Activated CD4-positive, alpha-beta T cell treated with anti-CD3 and anti-CD28 coated beads, Interleukin-2, amount 10 ng/mL, durations not matched to agents 7 days and 5 days (primary cell): Measurements from ENCODE around the gene CEACAM1. TPM values are rescaled to one million over a fixed set of nuclear protein-coding genes. Genes with fewer than 3 reads are reported as not detected.

Experiments used
- CTCF ChIA-PET: fragments of 350-600 bp; sonication (Branson Sonifier 250); formaldehyde crosslinking; loops from one replicate; lab custom pipeline; 2021; ENCODE audit warnings: antibody characterized with exemption; lab: Charles Lee
- POLR2A ChIA-PET: fragments of 350-600 bp; sonication (Branson Sonifier 250); formaldehyde crosslinking; loops from one replicate; lab custom pipeline; 2021; ENCODE audit warnings: antibody characterized with exemption; lab: Charles Lee
- DNase-seq: peaks from one replicate; pipeline ENCODE4 v3.0.0-alpha.2; 2020
- H3K27ac Mint-ChIP-seq: one replicate; pipeline ENCODE4 v1.8.0; 2021; ENCODE audit warnings: mild to moderate bottlenecking, moderate library complexity, mixed read lengths
- H3K27me3 Mint-ChIP-seq: one replicate; pipeline ENCODE4 v1.8.0; 2021; ENCODE audit warnings: mixed read lengths
- H3K36me3 Mint-ChIP-seq: one replicate; pipeline ENCODE4 v1.8.0; 2021; ENCODE audit warnings: low read depth, mixed read lengths
- H3K4me1 Mint-ChIP-seq: one replicate; pipeline ENCODE4 v1.8.0; 2021; ENCODE audit warnings: mixed read lengths
- H3K4me3 Mint-ChIP-seq: one replicate; pipeline ENCODE4 v1.8.0; 2021; ENCODE audit warnings: mild to moderate bottlenecking, moderate library complexity, mixed read lengths
- H3K9me3 Mint-ChIP-seq: one replicate; pipeline ENCODE4 v1.8.0; 2021; ENCODE audit warnings: mixed read lengths
- total RNA-seq, 2 experiments: library from RNA; stranded (reverse); gene quantifications; one replicate each; pipeline ENCODE4 v1.2.3, GENCODE V29; 2021

Gene CEACAM1
- total RNA-seq, 2 experiments from 2014 or later, result 21.0 to 22.2 TPM

DNA sequence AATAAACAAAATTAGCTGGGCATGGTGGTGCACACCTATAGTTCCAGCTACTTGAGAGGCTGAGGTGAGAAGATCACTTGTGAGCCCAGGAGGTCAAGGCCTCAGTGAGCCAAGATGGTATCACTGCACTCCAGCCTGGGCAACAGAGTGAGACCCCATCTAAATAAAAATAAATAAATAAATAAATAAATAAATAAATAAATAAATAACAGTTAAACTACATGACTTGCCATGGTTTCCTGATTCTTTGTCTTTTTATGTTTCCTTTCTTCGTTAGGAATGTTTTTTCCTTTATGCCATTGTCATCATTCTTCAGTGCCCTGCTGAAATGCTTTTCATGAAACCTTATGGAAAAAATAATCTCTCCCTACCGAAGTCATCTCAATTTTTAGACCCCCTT lies 50.3 kb downstream of the CEACAM1 start:
- Mint-ChIP-seq H3K4me1 (peaks cover 22% of the 10 kb centered on the region), H3K36me3 (peaks cover 2% of the 10 kb centered on the region), H3K4me3 (no peak overlapping the region), H3K27ac (no peak overlapping the region), H3K9me3 (peaks cover 3% of the 10 kb centered on the region), H3K27me3 (peaks cover 2% of the 10 kb centered on the region)
- CTCF ChIA-PET, result no interaction called here
- POLR2A ChIA-PET, result no interaction called here
- no peak for DNase-seq

DNA sequence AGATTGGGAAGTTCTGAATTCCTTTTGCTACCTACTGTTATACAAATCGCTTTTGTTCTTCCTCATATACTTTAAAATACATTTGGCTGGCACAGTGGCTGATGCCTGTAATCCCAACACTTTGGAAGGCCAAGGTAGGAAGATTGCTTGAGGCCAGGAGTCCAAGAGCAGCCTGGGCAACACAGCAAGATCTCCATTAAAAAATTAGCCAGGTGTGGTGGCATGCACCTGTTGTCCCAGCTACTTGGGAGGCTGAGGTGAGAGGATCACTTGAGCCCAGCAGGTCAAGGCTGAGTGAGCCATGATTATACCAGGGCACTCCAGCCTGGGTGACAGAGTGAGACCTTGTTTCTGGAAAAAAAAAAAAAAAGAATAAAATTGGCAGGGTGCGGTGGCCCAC lies 51.2 kb downstream of the CEACAM1 start:
- Mint-ChIP-seq H3K27ac (no peak overlapping the region), H3K4me3 (no peak overlapping the region), H3K4me1 (peaks cover 22% of the 10 kb centered on the region), H3K36me3 (peaks cover 2% of the 10 kb centered on the region), H3K27me3 (peaks cover 2% of the 10 kb centered on the region), H3K9me3 (peaks cover 3% of the 10 kb centered on the region)
- POLR2A ChIA-PET, result no interaction called here
- CTCF ChIA-PET, result no interaction called here
- DNase-seq, result no peak

DNA sequence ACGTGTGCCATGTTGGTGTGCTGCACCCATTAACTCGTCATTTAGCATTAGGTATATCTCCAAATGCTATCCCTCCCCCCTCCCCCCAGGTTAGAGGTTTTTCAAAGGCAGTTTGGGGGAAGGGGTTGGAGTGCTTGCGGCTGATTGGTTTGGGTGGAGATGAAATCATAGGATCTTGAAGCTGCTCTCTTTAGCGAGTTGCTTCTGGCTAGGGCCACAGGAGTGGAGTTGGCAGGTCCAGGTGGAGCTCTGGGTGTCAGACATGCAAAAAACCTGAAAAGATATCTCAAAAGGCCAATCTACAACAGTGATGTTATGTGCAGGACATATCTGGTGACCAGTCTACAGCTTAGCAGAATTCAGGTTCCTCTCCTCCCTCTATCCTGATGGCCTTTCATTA lies 52.9 kb downstream of the CEACAM1 start:
- H3K4me1 Mint-ChIP-seq, result peaks cover 12% of the 10 kb centered on the region
- no peak overlapping the region for H3K27ac Mint-ChIP-seq
- CTCF ChIA-PET, result interaction anchor here (1.1 to 2.5 kb wide), 3 partner anchors 11 to 54 kb away, joined by 3 to 6 read pairs (median 3); no protein-coding TSS in a partner anchor
- POLR2A ChIA-PET, result no interaction called here
- peaks cover 2% of the 10 kb centered on the region for H3K36me3 Mint-ChIP-seq
- peaks cover 2% of the 10 kb centered on the region for H3K27me3 Mint-ChIP-seq
- no peak for DNase-seq
- H3K9me3 Mint-ChIP-seq, result peaks cover 3% of the 10 kb centered on the region
- H3K4me3 Mint-ChIP-seq, result no peak overlapping the region

DNA sequence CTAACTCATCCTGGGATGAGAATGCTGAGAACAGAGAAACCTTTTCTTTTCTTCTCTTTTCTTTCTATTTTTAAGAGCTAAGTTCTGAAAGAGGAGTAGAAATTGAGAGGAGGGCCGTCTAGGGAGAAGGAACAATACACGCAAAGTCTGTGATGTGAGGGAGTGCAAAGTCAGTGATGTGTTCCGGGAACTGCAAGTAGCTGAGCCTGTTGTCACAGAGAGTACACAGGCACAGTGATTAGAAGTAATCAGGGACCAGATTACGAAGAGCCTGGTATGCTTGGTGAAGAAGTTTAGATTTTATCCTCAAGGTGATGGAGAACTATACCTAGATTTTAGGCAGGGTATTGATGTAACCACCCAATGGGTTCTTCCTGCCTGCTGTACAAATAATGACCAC lies 53.5 kb downstream of the CEACAM1 start:
- Mint-ChIP-seq H3K27ac (no peak overlapping the region), H3K4me1 (peaks cover 11% of the 10 kb centered on the region), H3K36me3 (peaks cover 2% of the 10 kb centered on the region), H3K4me3 (no peak overlapping the region), H3K9me3 (peaks cover 3% of the 10 kb centered on the region), H3K27me3 (peaks cover 2% of the 10 kb centered on the region)
- no peak for DNase-seq
- CTCF ChIA-PET, result interaction anchor here (1.1 to 2.5 kb wide), 3 partner anchors 11 to 55 kb away, joined by 3 to 6 read pairs (median 3); no protein-coding TSS in a partner anchor
- POLR2A ChIA-PET, result no interaction called here

DNA sequence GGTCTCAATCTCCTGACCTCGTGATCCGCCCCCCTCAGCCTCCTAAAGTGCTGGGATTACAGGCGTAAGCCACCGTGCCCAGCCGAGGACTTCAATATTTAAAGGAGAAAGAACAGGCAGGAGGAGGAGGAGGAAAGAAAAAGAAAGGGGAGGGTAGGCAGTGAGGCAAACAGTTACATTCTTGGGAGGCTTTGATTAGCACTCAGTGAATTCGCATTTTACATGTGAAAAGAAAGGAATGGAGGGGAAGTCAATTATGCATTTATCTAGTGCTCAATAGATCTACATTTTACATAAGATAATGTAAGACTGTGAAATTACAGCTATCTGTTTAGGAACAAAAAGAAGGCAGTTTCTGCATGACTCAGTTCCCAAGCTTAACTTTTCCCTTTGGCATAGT lies 54.6 kb downstream of the CEACAM1 start:
- no peak overlapping the region for H3K27ac Mint-ChIP-seq
- H3K4me3 Mint-ChIP-seq, result no peak overlapping the region
- H3K36me3 Mint-ChIP-seq, result no peaks in the 10 kb centered on the region
- peaks cover 2% of the 10 kb centered on the region for H3K27me3 Mint-ChIP-seq
- ChIA-PET CTCF (interaction anchor here (1.0 to 2.5 kb wide), 2 partner anchors 23 to 29 kb away, joined by 3 to 6 read pairs; no protein-coding TSS in a partner anchor), POLR2A (no interaction called here)
- DNase-seq, result no peak
- H3K9me3 Mint-ChIP-seq, result peaks cover 3% of the 10 kb centered on the region
- H3K4me1 Mint-ChIP-seq, result peaks cover 4% of the 10 kb centered on the region

DNA sequence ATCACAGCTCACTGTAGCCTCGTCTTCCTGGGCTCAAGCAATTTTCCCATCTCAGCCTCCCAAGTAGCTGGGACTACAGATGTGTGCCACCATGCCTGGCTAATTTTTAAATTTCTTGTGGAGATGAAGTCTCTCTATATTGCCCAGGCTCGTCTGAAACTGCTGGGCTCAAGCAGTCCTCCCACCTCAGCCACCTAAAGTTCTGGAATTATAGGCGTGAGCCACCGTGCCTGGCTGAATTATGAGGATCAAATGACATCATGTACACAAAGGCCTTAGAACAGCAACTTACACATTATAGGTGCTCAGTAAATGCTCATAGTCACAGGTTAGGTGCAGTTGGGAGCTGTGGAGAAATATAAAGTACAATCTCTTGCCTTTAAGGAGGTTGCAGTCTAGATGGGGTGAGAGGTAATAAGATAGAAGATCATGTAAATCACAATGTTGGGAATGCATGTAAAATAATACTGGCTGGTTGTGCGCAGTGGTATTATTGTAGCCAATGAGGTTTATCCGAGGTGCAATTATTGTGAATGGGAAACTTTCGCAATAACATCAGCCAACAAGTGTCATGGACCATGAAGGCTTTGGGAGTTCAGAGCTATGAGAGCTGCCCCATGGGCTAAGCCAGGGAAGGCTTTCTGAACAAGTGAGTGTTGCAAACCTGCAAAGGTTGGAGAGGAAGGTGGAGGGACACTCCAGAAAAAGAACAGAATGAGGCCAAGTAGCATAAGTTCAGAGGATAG lies 55.7 kb downstream of the CEACAM1 start:
- CTCF ChIA-PET, result interaction anchor here (1.0 kb wide), 1 partner anchor 30 kb away, joined by 3 read pairs; no protein-coding TSS in a partner anchor
- Mint-ChIP-seq H3K27ac (no peak overlapping the region), H3K27me3 (peaks cover 4% of the 10 kb centered on the region), H3K36me3 (no peaks in the 10 kb centered on the region), H3K4me1 (peaks cover 10% of the 10 kb centered on the region), H3K4me3 (no peak overlapping the region), H3K9me3 (no peaks in the 10 kb centered on the region)
- DNase-seq, result no peak
- POLR2A ChIA-PET, result no interaction called here

DNA sequence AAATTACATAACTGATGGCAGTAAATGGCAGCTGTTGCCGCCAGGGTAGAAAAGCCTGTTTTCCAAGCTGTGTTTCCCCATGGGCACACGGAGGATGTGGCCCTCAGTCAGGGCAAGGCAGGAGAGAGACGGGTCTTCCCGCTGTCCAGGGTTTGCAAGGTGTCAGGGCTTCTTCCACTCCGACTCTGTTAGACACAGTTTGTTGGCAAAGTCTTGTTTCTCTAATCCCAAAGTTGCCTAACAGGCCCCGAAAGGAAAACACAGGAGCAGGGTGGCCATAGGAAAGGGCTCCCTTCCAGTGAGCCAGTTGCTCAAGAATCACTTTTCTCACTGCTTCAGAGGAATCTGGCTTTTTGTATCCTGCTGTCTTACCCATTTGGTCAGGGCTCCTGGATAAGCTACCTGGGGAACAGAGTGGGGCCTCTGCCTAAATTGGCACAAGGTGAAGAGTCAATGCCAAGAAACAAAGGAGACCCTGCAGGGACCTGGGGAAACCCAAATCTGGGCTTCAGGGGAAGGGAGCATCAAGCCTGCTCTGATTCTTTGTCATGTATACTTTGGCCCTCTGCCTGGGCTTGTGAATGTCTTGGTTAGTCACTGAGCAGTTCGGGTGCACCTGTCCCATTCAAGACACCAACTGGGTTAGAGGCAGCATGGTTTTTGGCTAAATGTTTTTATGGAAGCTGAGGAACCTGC lies 56.6 kb downstream of the CEACAM1 start:
- Mint-ChIP-seq H3K27me3 (peaks cover 4% of the 10 kb centered on the region), H3K4me3 (no peak overlapping the region), H3K9me3 (no peaks in the 10 kb centered on the region), H3K27ac (no peak overlapping the region), H3K36me3 (no peaks in the 10 kb centered on the region), H3K4me1 (peaks cover 19% of the 10 kb centered on the region)
- no peak for DNase-seq
- ChIA-PET CTCF (interaction anchor here (1.3 to 1.8 kb wide), 2 partner anchors 12 to 22 kb away, joined by 4 to 7 read pairs; no protein-coding TSS in a partner anchor), POLR2A (no interaction called here)

DNA sequence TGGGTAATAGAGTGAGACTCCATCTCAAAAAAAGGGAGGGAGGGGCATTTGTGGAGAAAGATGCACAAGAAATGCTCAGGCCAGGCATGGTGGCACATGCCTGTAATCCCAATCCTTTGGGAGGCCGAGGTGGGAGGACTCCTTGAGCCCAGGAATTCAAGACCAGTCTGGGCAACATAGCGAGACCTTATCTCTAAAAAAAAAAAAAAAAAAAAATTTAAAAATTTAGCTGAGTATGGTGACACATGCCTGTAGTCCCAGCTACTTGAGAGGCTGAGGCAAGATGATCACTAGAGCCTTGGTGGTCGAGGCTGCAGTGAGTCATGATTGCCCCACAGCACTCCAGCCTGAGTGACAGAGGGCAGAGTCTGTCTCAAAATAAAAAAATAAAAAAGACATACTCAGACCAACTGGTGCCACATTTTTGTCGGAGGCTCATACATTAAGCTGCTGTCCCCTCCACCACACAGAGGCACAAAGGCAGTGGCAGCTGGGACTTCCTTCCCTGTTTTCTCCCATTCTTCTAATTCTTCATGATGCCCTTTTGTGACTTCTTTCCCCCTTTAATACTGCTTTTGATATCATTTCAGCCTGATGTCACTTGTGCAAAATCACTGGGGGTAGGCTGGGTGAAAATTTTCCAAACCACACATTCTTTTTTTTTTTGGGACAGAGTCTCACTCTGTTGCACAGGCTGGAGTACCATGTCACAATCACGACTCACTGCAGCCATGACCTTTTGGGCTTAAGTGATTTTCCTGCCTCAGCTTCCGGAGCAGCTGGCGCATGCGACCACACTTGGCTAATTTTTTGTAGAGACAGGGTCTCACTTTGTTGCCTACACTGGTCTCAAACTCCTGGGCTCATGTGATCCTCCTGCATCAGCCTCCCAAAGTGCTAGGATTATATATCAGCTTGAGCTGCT lies 58.7 kb downstream of the CEACAM1 start:
- no peaks in the 10 kb centered on the region for H3K9me3 Mint-ChIP-seq
- POLR2A ChIA-PET, result no interaction called here
- peaks cover 25% of the 10 kb centered on the region for H3K4me1 Mint-ChIP-seq
- CTCF ChIA-PET, result interaction anchor here (0.6 to 1.9 kb wide), 9 partner anchors 15 to 1124 kb away, joined by 3 to 7 read pairs (median 3); no protein-coding TSS in a partner anchor
- H3K27me3 Mint-ChIP-seq, result peaks cover 1% of the 10 kb centered on the region
- no peaks in the 10 kb centered on the region for H3K36me3 Mint-ChIP-seq
- H3K27ac Mint-ChIP-seq, result no peak overlapping the region
- no peak overlapping the region for H3K4me3 Mint-ChIP-seq
- no peak for DNase-seq

DNA sequence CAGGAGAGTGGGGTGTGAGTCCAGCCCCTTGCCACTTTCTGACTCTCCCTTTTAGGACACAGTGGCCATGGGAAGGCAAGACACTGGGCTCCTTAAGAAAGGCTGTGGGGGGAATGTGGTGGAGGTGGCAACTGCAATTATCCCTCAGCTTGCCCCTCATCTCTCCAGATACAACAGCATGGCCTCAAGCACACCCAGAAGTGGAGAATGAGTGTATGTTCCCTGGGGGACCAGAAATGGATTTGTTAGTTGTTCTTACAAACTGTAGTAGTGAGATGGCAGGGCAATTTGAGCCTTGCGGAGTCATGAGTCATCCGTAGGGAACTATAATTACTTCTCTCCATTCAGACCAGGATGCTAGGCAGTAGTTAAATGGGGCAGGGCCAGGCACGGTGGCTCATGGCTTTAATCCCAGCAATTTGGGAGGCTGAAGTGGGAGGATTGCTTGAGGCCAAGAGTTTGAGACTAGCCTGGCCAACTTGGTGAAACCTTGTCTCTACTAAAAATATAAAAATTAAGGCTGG lies 59.9 kb downstream of the CEACAM1 start:
- DNase-seq, result no peak
- Mint-ChIP-seq H3K36me3 (no peaks in the 10 kb centered on the region), H3K27ac (no peak overlapping the region), H3K9me3 (no peaks in the 10 kb centered on the region), H3K4me3 (no peak overlapping the region), H3K27me3 (peaks cover 1% of the 10 kb centered on the region), H3K4me1 (peaks cover 25% of the 10 kb centered on the region)
- ChIA-PET POLR2A (no interaction called here), CTCF (interaction anchor here (0.7 to 2.5 kb wide), 4 partner anchors 18 to 60 kb away, joined by 3 to 12 read pairs (median 4); partner anchors contain the start of gene CEACAM1)

DNA sequence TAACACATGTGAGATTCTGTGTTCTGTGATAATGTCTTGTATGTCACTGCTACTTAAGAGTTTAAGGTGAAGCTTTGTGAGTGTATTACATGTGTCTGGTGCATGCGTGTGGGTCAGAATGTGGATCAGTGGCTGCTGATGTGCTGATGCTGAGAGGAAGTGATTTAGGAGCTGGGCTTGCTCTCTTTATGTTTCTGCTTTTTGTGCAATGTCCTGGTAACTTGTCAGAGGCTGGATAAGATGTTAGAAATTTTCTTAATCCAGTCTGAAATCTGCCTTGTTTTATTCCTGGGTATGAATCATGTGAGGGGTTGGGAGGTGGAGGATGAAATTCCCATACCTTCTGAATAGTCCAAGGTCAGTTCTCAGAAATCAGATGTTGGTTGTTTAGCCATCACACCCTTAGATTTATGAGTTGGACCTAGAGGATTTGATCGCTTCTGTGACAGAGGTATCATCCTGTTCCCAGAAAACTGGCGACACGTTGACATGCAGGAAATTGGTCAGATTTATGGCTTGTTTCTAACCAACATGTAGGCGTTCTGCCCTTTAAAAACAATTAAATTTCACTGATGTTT lies 61.0 kb downstream of the CEACAM1 start:
- no peaks in the 10 kb centered on the region for H3K9me3 Mint-ChIP-seq
- peaks cover 1% of the 10 kb centered on the region for H3K27me3 Mint-ChIP-seq
- no peak overlapping the region for H3K4me3 Mint-ChIP-seq
- no peaks in the 10 kb centered on the region for H3K36me3 Mint-ChIP-seq
- no peak for DNase-seq
- peaks cover 25% of the 10 kb centered on the region for H3K4me1 Mint-ChIP-seq
- ChIA-PET CTCF (interaction anchor here (1.2 to 2.5 kb wide), 5 partner anchors 12 to 61 kb away, joined by 3 to 12 read pairs (median 5); partner anchors contain the start of gene CEACAM1), POLR2A (no interaction called here)
- H3K27ac Mint-ChIP-seq, result peak overlapping the region; percentile 15

DNA sequence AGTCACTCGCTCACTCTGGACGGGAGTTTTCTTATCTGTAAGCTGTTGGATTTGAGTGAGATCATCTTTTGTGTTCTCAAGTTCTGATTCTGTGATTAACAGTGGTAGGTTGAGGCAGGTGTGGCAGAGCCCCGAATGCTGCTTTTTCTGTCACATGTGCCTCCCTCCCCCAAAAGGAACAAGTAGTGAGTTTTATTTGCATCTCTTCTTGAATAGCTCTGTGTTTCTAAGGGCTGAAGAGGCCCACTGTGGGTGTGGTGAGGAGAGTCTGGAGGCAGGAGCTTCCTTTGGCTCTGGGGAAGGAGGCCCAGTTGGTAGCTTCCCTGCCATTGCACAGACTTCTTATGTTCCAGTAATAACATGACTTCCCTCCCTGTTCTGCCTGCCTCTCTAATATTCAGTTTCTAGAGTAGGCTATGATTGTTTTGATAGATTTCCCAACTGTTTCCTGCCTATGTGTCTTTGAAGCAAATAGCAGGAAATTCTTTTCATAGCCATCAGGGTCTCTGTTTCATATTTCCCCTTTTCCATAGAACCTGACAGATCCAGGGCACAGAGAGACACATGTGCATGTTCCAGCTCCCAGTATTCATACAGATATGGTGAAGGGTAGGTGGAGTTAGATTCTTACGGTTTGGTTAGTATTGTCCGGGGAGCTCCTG lies 61.6 kb downstream of the CEACAM1 start:
- H3K4me3 Mint-ChIP-seq, result no peak overlapping the region
- ChIA-PET CTCF (interaction anchor here (1.2 to 2.5 kb wide), 5 partner anchors 11 to 62 kb away, joined by 3 to 12 read pairs (median 5); partner anchors contain the start of gene CEACAM1), POLR2A (no interaction called here)
- H3K36me3 Mint-ChIP-seq, result no peaks in the 10 kb centered on the region
- H3K9me3 Mint-ChIP-seq, result no peaks in the 10 kb centered on the region
- DNase-seq, result no peak
- H3K4me1 Mint-ChIP-seq, result peaks cover 25% of the 10 kb centered on the region
- H3K27ac Mint-ChIP-seq, result no peak overlapping the region
- H3K27me3 Mint-ChIP-seq, result peaks cover 1% of the 10 kb centered on the region
